ENCODE measurements around the gene CD48.
A peak's percentile ranks its signal among the peaks of the same experiment; 100 is the strongest.

The CD48 gene

DNA sequence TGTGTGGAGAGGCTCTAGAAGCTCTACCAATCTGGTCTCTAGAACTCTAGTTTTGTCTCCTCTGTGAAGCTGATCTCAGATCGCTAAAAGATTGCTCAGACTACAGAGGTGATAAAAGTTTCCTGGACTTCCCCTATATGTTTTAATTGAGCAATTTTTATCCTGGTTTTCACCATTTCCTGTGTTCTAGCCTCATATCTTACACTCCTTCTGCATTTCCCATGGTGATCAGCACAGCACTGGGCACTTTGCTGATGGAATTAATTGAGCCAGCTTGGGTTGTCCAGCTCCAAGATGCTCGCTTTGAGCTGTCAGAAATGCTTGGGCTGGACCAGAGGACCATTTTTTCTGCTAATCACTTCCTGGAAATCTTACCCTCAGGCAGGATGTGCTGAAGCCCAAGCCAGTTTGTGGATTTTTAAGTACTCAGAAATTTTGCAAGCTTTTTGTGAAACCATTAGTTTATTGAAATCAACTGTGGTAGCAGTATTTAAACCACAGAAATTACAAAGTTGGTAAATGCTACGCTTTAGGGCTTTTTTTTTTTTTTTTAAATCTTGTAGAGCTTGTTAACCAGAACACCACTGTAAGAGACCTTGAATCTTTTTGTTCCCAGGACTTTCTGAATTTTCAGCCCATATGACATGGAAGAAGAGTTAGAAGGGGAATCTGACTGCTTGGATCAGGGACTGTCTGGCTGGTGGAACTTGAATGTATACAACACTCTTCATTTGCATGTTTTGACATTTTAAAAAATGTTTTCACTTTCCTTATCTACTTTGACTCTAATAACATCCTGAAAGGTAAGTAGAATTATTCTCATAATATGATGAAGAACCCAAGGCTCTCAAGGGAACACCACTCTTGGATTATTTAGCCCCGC is 28.4 kb downstream of the CD48 start:
- WGBS, result 85% methylated on average over 3 of the region's 4 CpGs
- peak; percentile 5 for DNase-seq
- H3K14ac ChIP-seq (ENCODE audit: low read length in 2 of 2), result no peak overlapping the region

GRCh38 chr1:160681891-160682140 is 29.8 kb downstream of the CD48 start:
- no peak overlapping the region for H3K23ac ChIP-seq (ENCODE audit: low read length in 2 of 2)
- no peak overlapping the region for H2BK120ac ChIP-seq (ENCODE audit: low read depth, low read length)
- H3K4me2 ChIP-seq (ENCODE audit: low read length, poor library complexity, severe bottlenecking), result no peak overlapping the region
- no peak overlapping the region for H3K27ac ChIP-seq (ENCODE audit: low read length, poor library complexity, severe bottlenecking)
- no peaks in the 10 kb centered on the region for H3K36me3 ChIP-seq (ENCODE audit: control insufficient read depth in 1 of 2, insufficient read depth in 2 of 2, low read depth in 1 of 2, low read length in 2 of 2)
- no peak overlapping the region for H4K91ac ChIP-seq (ENCODE audit: low read length)
- H2BK5ac ChIP-seq (ENCODE audit: low read depth, low read length, poor library complexity, severe bottlenecking), result no peak overlapping the region
- no peaks in the 10 kb centered on the region for H3K9me3 ChIP-seq (ENCODE audit: control insufficient read depth, low read length)
- H3K27me3 ChIP-seq (ENCODE audit: control insufficient read depth in 1 of 2, insufficient read depth in 1 of 2, low read length in 2 of 2), result peaks cover 23 to 27% of the 10 kb centered on the region in 2 experiments
- 98% methylated on average over 2 of the region's 3 CpGs for WGBS
- no peak for DNase-seq
- H2BK15ac ChIP-seq (ENCODE audit: low read depth, poor library complexity, severe bottlenecking), result no peak overlapping the region
- no peak overlapping the region for H2BK12ac ChIP-seq (ENCODE audit: low read length in 2 of 2)
- no peak overlapping the region for H3K4ac ChIP-seq (ENCODE audit: low read depth in 1 of 2, low read length in 2 of 2)
- no peaks in the 10 kb centered on the region for H3K79me1 ChIP-seq (replicated peaks; ENCODE audit: low read length, poor library complexity, severe bottlenecking)
- no peak overlapping the region for H2AK5ac ChIP-seq (ENCODE audit: low read length, severe bottlenecking)
- no peaks in the 10 kb centered on the region for H3K4me1 ChIP-seq (ENCODE audit: control insufficient read depth, insufficient read depth, low read depth, low read length)
- H3K4me3 ChIP-seq (ENCODE audit: insufficient read depth in 1 of 2, low read depth in 1 of 2, low read length in 2 of 2), result no peak overlapping the region
- no peak overlapping the region for H3K18ac ChIP-seq (ENCODE audit: low read depth in 1 of 2, low read length in 2 of 2)
- H3K9ac ChIP-seq (ENCODE audit: low read length), result no peak overlapping the region
- no peak overlapping the region for H4K8ac ChIP-seq (ENCODE audit: low read length)
- H2AFZ ChIP-seq (ENCODE audit: low read depth, low read length), result no peak overlapping the region
- H3K14ac ChIP-seq (ENCODE audit: low read length in 2 of 2), result peak overlapping the region in 1 of 2 experiments; percentile 27

More for the DNA sequence above, 28.4 kb downstream of the CD48 start:
- Histone ChIP-seq H3K79me1 (replicated peaks; ENCODE audit: low read length, poor library complexity, severe bottlenecking) (no peaks in the 10 kb centered on the region), H3K4me3 (ENCODE audit: insufficient read depth in 1 of 2, low read depth in 1 of 2, low read length in 2 of 2) (no peak overlapping the region), H2BK12ac (ENCODE audit: low read length in 2 of 2) (no peak overlapping the region), H4K91ac (ENCODE audit: low read length) (no peak overlapping the region), H3K27ac (ENCODE audit: low read length, poor library complexity, severe bottlenecking) (no peak overlapping the region), H2AFZ (ENCODE audit: low read depth, low read length) (no peak overlapping the region), H3K4me1 (ENCODE audit: control insufficient read depth, insufficient read depth, low read depth, low read length) (no peaks in the 10 kb centered on the region), H3K23ac (ENCODE audit: low read length in 2 of 2) (no peak overlapping the region), H3K36me3 (ENCODE audit: control insufficient read depth in 1 of 2, insufficient read depth in 2 of 2, low read depth in 1 of 2, low read length in 2 of 2) (no peaks in the 10 kb centered on the region), H3K9ac (ENCODE audit: low read length) (no peak overlapping the region), H4K8ac (ENCODE audit: low read length) (no peak overlapping the region), H2BK120ac (ENCODE audit: low read depth, low read length) (no peak overlapping the region), H2BK15ac (ENCODE audit: low read depth, poor library complexity, severe bottlenecking) (no peak overlapping the region), H3K4ac (ENCODE audit: low read depth in 1 of 2, low read length in 2 of 2) (no peak overlapping the region), H2AK5ac (ENCODE audit: low read length, severe bottlenecking) (no peak overlapping the region), H3K18ac (ENCODE audit: low read depth in 1 of 2, low read length in 2 of 2) (no peak overlapping the region), H3K9me3 (ENCODE audit: control insufficient read depth, low read length) (no peaks in the 10 kb centered on the region), H3K27me3 (ENCODE audit: control insufficient read depth in 1 of 2, insufficient read depth in 1 of 2, low read length in 2 of 2) (peaks cover 17 to 19% of the 10 kb centered on the region in 2 experiments), H3K4me2 (ENCODE audit: low read length, poor library complexity, severe bottlenecking) (no peak overlapping the region), H2BK5ac (ENCODE audit: low read depth, low read length, poor library complexity, severe bottlenecking) (no peak overlapping the region)

DNA sequence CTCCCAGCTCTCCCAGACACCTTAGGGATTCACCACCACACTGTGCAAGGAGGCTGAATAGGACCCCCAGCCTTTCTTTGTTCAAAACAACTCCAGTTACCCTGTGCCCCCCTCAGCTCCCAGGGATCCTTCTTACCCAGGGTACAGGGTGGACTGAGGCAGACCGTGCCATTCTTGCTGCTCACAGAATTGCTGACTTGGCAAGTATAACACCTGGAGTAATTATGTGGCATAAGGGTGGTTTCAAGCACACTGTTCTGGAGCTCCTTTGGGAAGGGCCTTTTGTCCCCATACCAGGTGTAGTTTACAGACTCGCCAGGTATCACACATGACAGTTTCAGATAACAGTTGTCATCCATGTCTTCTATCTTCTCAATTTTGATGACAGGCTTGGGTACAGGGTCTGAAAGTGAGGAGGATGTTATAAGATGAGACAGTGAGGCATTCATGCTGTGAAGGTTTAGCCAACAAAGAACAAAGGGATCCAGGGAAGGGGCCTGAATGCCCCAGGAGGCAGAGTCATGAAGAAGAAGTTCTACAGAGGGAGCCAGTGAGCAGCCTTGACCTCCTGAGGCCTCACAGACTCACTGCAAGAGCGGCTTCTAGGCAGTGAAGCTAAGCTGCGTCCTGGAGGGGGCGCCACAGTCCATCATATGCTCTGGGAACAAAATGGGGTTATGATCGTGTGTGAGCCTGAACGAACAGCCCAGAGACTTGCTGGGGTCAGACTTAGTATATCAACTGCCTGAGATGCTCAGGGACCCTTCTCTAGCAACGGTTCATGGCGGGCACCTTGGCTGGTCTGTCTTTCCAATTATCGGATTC is 30.3 kb downstream of the CD48 start:
- Histone ChIP-seq H3K79me1 (replicated peaks; ENCODE audit: low read length, poor library complexity, severe bottlenecking) (no peaks in the 10 kb centered on the region), H3K23ac (ENCODE audit: low read length in 2 of 2) (no peak overlapping the region), H4K8ac (ENCODE audit: low read length) (peak overlapping the region; percentile 45), H2BK5ac (ENCODE audit: low read depth, low read length, poor library complexity, severe bottlenecking) (no peak overlapping the region), H2AFZ (ENCODE audit: low read depth, low read length) (no peak overlapping the region), H2BK15ac (ENCODE audit: low read depth, poor library complexity, severe bottlenecking) (peak overlapping the region; percentile 36), H3K4ac (ENCODE audit: low read depth in 1 of 2, low read length in 2 of 2) (no peak overlapping the region), H3K18ac (ENCODE audit: low read depth in 1 of 2, low read length in 2 of 2) (no peak overlapping the region), H3K9ac (ENCODE audit: low read length) (no peak overlapping the region), H2AK5ac (ENCODE audit: low read length, severe bottlenecking) (no peak overlapping the region), H3K27me3 (ENCODE audit: control insufficient read depth in 1 of 2, insufficient read depth in 1 of 2, low read length in 2 of 2) (peaks cover 23 to 27% of the 10 kb centered on the region in 2 experiments), H3K4me1 (ENCODE audit: control insufficient read depth, insufficient read depth, low read depth, low read length) (no peaks in the 10 kb centered on the region), H3K4me2 (ENCODE audit: low read length, poor library complexity, severe bottlenecking) (no peak overlapping the region), H3K36me3 (ENCODE audit: control insufficient read depth in 1 of 2, insufficient read depth in 2 of 2, low read depth in 1 of 2, low read length in 2 of 2) (no peaks in the 10 kb centered on the region), H3K9me3 (ENCODE audit: control insufficient read depth, low read length) (no peaks in the 10 kb centered on the region), H2BK12ac (ENCODE audit: low read length in 2 of 2) (no peak overlapping the region), H3K14ac (ENCODE audit: low read length in 2 of 2) (peak overlapping the region in 1 of 2 experiments; percentile 27), H4K91ac (ENCODE audit: low read length) (no peak overlapping the region), H2BK120ac (ENCODE audit: low read depth, low read length) (no peak overlapping the region), H3K27ac (ENCODE audit: low read length, poor library complexity, severe bottlenecking) (no peak overlapping the region), H3K4me3 (ENCODE audit: insufficient read depth in 1 of 2, low read depth in 1 of 2, low read length in 2 of 2) (no peak overlapping the region)
- WGBS, result 44% methylated on average over 10 of the region's 10 CpGs
- DNase-seq, result peak; percentile 51

DNA sequence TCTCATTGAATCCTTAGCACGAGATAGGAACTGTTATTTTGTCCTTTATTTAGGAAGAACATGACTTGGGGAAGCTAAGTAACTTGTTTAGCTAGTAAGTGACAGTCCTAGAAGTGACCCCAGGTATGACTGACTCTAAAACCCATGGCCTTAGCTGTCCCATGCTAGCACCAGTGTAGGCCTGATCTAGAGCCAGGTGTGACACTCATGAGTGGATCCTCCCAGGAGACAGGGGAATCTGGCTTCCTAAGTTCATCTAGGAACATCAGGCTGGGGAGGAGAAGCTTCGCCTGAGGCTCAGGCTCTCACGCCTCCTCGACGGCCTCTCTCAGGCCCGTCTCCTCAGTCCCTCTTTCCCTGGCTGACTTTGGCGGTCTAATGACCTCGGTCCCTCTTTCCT is 31.2 kb downstream of the CD48 start:
- H3K4ac ChIP-seq (ENCODE audit: low read depth in 1 of 2, low read length in 2 of 2), result no peak overlapping the region
- no peak for DNase-seq
- no peak overlapping the region for H2AFZ ChIP-seq (ENCODE audit: low read depth, low read length)
- H3K27ac ChIP-seq (ENCODE audit: low read length, poor library complexity, severe bottlenecking), result no peak overlapping the region
- H3K4me3 ChIP-seq (ENCODE audit: insufficient read depth in 1 of 2, low read depth in 1 of 2, low read length in 2 of 2), result no peak overlapping the region
- no peak overlapping the region for H4K91ac ChIP-seq (ENCODE audit: low read length)
- whole genome bisulfite sequencing, result 91% methylated on average over 8 of the region's 8 CpGs
- no peak overlapping the region for H3K14ac ChIP-seq (ENCODE audit: low read length in 2 of 2)
- no peak overlapping the region for H3K4me2 ChIP-seq (ENCODE audit: low read length, poor library complexity, severe bottlenecking)
- no peak overlapping the region for H2BK120ac ChIP-seq (ENCODE audit: low read depth, low read length)
- no peak overlapping the region for H2BK12ac ChIP-seq (ENCODE audit: low read length in 2 of 2)
- H4K8ac ChIP-seq (ENCODE audit: low read length), result no peak overlapping the region
- H2AK5ac ChIP-seq (ENCODE audit: low read length, severe bottlenecking), result no peak overlapping the region
- no peaks in the 10 kb centered on the region for H3K36me3 ChIP-seq (ENCODE audit: control insufficient read depth in 1 of 2, insufficient read depth in 2 of 2, low read depth in 1 of 2, low read length in 2 of 2)
- H2BK15ac ChIP-seq (ENCODE audit: low read depth, poor library complexity, severe bottlenecking), result no peak overlapping the region
- H3K4me1 ChIP-seq (ENCODE audit: control insufficient read depth, insufficient read depth, low read depth, low read length), result no peaks in the 10 kb centered on the region
- no peak overlapping the region for H2BK5ac ChIP-seq (ENCODE audit: low read depth, low read length, poor library complexity, severe bottlenecking)
- H3K9ac ChIP-seq (ENCODE audit: low read length), result no peak overlapping the region
- peaks cover 23 to 27% of the 10 kb centered on the region in 2 experiments for H3K27me3 ChIP-seq (ENCODE audit: control insufficient read depth in 1 of 2, insufficient read depth in 1 of 2, low read length in 2 of 2)
- H3K9me3 ChIP-seq (ENCODE audit: control insufficient read depth, low read length), result no peaks in the 10 kb centered on the region
- no peak overlapping the region for H3K18ac ChIP-seq (ENCODE audit: low read depth in 1 of 2, low read length in 2 of 2)
- H3K23ac ChIP-seq (ENCODE audit: low read length in 2 of 2), result no peak overlapping the region
- no peaks in the 10 kb centered on the region for H3K79me1 ChIP-seq (replicated peaks; ENCODE audit: low read length, poor library complexity, severe bottlenecking)

All from mesenchymal stem cell (in vitro differentiated cells and primary cell).